ENCODE results near the gene DIAPH1.

The DIAPH1 gene

GRCh38 chr5:141650851-141651727 lies 32.3 kb upstream of the DIAPH1 start, which contains the start of gene FCHSD1:
Gene FCHSD1 (minus strand): TSS chr5:141651418. CDS start chr5:141651368, 50 bp downstream.
- no peaks in the 10 kb centered on the region; the same call in 1 of the 2 replicates for H3K4me1 ChIP-seq
- H3K9me3 ChIP-seq, result no peaks in the 10 kb centered on the region
- DNase-seq, result peak; percentile 94
- no peaks in the 10 kb centered on the region for H3K27me3 ChIP-seq
- TF ChIP-seq CTCF (IDR thresholded peaks at IDR 0.05; ENCODE audit: low read depth, low read length), result no peak
- H3K36me3 ChIP-seq, result peaks cover 9% of the 10 kb centered on the region
- peak within 1 kb of the TSS; percentile 65 for H3K4me3 ChIP-seq (ENCODE audit: low read depth, low read length)

GRCh38 chr5:141649972-141650371 lies 31.2 kb upstream of the DIAPH1 start:
- no peak for TF ChIP-seq CTCF (IDR thresholded peaks at IDR 0.05; ENCODE audit: low read depth, low read length)
- no peaks in the 10 kb centered on the region for H3K9me3 ChIP-seq
- H3K27me3 ChIP-seq, result no peaks in the 10 kb centered on the region
- H3K36me3 ChIP-seq, result peaks cover 4% of the 10 kb centered on the region
- no peak overlapping the region for H3K4me3 ChIP-seq (ENCODE audit: low read depth, low read length)
- DNase-seq, result no peak
- H3K4me1 ChIP-seq, result no peaks in the 10 kb centered on the region; the same call in 1 of the 2 replicates

GRCh38 chr5:141649056-141649688 lies 30.4 kb upstream of the DIAPH1 start:
- DNase-seq, result no peak
- Histone ChIP-seq H3K4me3 (ENCODE audit: low read depth, low read length) (no peak overlapping the region), H3K4me1 (no peaks in the 10 kb centered on the region; the same call in 1 of the 2 replicates), H3K9me3 (no peaks in the 10 kb centered on the region), H3K36me3 (peaks cover 3% of the 10 kb centered on the region), H3K27me3 (no peaks in the 10 kb centered on the region)
- TF ChIP-seq CTCF (IDR thresholded peaks at IDR 0.05; ENCODE audit: low read depth, low read length), result no peak

GRCh38 chr5:141647851-141648250 lies 29.1 kb upstream of the DIAPH1 start:
- Histone ChIP-seq H3K27me3 (no peaks in the 10 kb centered on the region), H3K4me3 (ENCODE audit: low read depth, low read length) (no peak overlapping the region), H3K4me1 (no peaks in the 10 kb centered on the region; the same call in 1 of the 2 replicates), H3K9me3 (no peaks in the 10 kb centered on the region), H3K36me3 (no peaks in the 10 kb centered on the region)
- no peak for TF ChIP-seq CTCF (IDR thresholded peaks at IDR 0.05; ENCODE audit: low read depth, low read length)
- DNase-seq, result no peak

GRCh38 chr5:141647242-141647641 lies 28.4 kb upstream of the DIAPH1 start:
- Histone ChIP-seq H3K9me3 (no peaks in the 10 kb centered on the region), H3K4me1 (no peaks in the 10 kb centered on the region; the same call in 1 of the 2 replicates), H3K4me3 (ENCODE audit: low read depth, low read length) (no peak overlapping the region), H3K27me3 (no peaks in the 10 kb centered on the region), H3K36me3 (no peaks in the 10 kb centered on the region)
- DNase-seq, result no peak
- no peak for TF ChIP-seq CTCF (IDR thresholded peaks at IDR 0.05; ENCODE audit: low read depth, low read length)

Measured in BE2C (cell line).